DOHH2 (cell line): ENCODE results near the gene HTN1.

Experiments
- EZH2phosphoT487 ChIP-seq: fragments of 200-600 bp; sonication (generic); IDR thresholded peaks from 2 replicates; pipeline ENCODE4 v1.6.1; 2017; ENCODE audit warnings: borderline replicate concordance, mild to moderate bottlenecking, antibody characterized with exemption, low read length, moderate library complexity, mixed read lengths
- TF ChIP-seq, protein P1 (sequence below): fragments of 200-600 bp; sonication (generic); IDR thresholded peaks from one replicate; pipeline ENCODE4 v1.5.1; 2014; ENCODE audit warnings: antibody characterized with exemption, mild to moderate bottlenecking, low read depth, low read length; ENCODE audit not compliant: poor library complexity, severe bottlenecking

DNA sequence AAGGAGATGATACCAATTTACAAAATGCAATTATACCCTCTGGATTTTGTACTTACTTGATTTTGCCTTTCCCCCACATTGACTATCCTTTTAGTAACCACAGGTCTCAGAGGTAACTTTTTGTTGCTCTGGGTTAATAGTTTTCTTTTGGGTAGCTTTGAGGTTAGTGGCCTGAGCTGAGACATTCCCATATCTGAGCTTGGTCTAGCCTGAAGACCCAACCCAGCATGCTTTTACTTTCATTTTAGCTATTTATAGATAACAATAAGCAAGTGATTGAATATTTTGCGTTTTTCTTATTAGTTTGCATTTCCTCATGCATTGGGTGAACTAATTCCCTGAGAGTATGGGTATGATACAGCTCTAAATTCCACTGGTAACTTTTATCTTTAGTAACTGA lies 11.8 kb downstream of the HTN1 start:
- TF ChIP-seq, protein P1, sequence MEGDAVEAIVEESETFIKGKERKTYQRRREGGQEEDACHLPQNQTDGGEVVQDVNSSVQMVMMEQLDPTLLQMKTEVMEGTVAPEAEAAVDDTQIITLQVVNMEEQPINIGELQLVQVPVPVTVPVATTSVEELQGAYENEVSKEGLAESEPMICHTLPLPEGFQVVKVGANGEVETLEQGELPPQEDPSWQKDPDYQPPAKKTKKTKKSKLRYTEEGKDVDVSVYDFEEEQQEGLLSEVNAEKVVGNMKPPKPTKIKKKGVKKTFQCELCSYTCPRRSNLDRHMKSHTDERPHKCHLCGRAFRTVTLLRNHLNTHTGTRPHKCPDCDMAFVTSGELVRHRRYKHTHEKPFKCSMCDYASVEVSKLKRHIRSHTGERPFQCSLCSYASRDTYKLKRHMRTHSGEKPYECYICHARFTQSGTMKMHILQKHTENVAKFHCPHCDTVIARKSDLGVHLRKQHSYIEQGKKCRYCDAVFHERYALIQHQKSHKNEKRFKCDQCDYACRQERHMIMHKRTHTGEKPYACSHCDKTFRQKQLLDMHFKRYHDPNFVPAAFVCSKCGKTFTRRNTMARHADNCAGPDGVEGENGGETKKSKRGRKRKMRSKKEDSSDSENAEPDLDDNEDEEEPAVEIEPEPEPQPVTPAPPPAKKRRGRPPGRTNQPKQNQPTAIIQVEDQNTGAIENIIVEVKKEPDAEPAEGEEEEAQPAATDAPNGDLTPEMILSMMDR = no peak
- no peak for TF ChIP-seq EZH2phosphoT487
